ENCODE results near the gene RGS7. TPM values are rescaled to one million over a fixed set of nuclear protein-coding genes. Genes with fewer than 3 reads are reported as not detected.

RGS7 gene
- total RNA-seq, 2 donors from 2014 or later = 0.26 to 0.99 TPM

GRCh38 chr1:241355311-241356010 lies 1.5 kb downstream of the RGS7 start:
- no peak for TF ChIP-seq CTCF (IDR thresholded peaks at IDR 0.05)
- H3K36me3 ChIP-seq (replicated peaks in 1 of 2; ENCODE audit: insufficient read depth in 1 of 2, low read depth in 2 of 2) = no peaks in the 10 kb centered on the region
- no peak overlapping the region for H3K4me3 ChIP-seq
- no peak for DNase-seq
- intact Hi-C loops (cut with DNase I) = no loop called here
- 74 to 82% methylated on average over 11 of the region's 11 CpGs for WGBS, 2 donors
- no peaks in the 10 kb centered on the region for H3K27me3 ChIP-seq
- ATAC-seq = no peak
- no peaks in the 10 kb centered on the region for H3K9me3 ChIP-seq
- no peak overlapping the region for H3K27ac ChIP-seq
- peaks cover 9% of the 10 kb centered on the region for H3K4me1 ChIP-seq

- Histone ChIP-seq H3K36me3 (replicated peaks in 1 of 2; ENCODE audit: insufficient read depth in 1 of 2, low read depth in 2 of 2) (no peaks in the 10 kb centered on the region), H3K4me1 (peaks cover 9% of the 10 kb centered on the region), H3K27me3 (no peaks in the 10 kb centered on the region), H3K4me3 (no peak overlapping the region), H3K9me3 (no peaks in the 10 kb centered on the region), H3K27ac (no peak overlapping the region)
- ATAC-seq = no peak
- no peak for TF ChIP-seq POLR2A (IDR thresholded peaks at IDR 0.05)
- no peak for TF ChIP-seq CTCF (IDR thresholded peaks at IDR 0.05)
- DNase-seq = no peak
- WGBS, 2 donors = 78 to 81% methylated on average over 2 of the region's 2 CpGs
- intact Hi-C loops (cut with DNase I) = no loop called here
These were observed 4.6 kb downstream of the RGS7 start for GRCh38 chr1:241352401-241352800.

- no peak for ATAC-seq
- H3K27ac ChIP-seq = no peak overlapping the region
- WGBS, 2 donors = 58 to 61% methylated on average over 3 of the region's 3 CpGs
- no peaks in the 10 kb centered on the region for H3K36me3 ChIP-seq (replicated peaks in 1 of 2; ENCODE audit: insufficient read depth in 1 of 2, low read depth in 2 of 2)
- no peaks in the 10 kb centered on the region for H3K27me3 ChIP-seq
- no peak for DNase-seq
- peaks cover 5% of the 10 kb centered on the region for H3K4me1 ChIP-seq
- intact Hi-C loops (cut with DNase I) = no loop called here
- TF ChIP-seq CTCF (IDR thresholded peaks at IDR 0.05) = no peak
- no peak for TF ChIP-seq POLR2A (IDR thresholded peaks at IDR 0.05)
- no peaks in the 10 kb centered on the region for H3K9me3 ChIP-seq
- H3K4me3 ChIP-seq = no peak overlapping the region
These were observed 5.2 kb downstream of the RGS7 start for GRCh38 chr1:241351841-241352240.

GRCh38 chr1:241343956-241344355 lies 13.0 kb downstream of the RGS7 start:
- DNase-seq (no peak), ATAC-seq (no peak)
- H3K9me3 ChIP-seq = no peaks in the 10 kb centered on the region
- 31 to 33% methylated on average over 2 of the region's 2 CpGs for WGBS, 2 donors
- H3K27ac ChIP-seq = no peak overlapping the region
- intact Hi-C loops (cut with DNase I) = no loop called here
- TF ChIP-seq POLR2A (IDR thresholded peaks at IDR 0.05) = no peak
- no peak for TF ChIP-seq CTCF (IDR thresholded peaks at IDR 0.05)
- H3K36me3 ChIP-seq (replicated peaks in 1 of 2; ENCODE audit: insufficient read depth in 1 of 2, low read depth in 2 of 2) = no peaks in the 10 kb centered on the region
- H3K4me1 ChIP-seq = no peaks in the 10 kb centered on the region
- no peaks in the 10 kb centered on the region for H3K27me3 ChIP-seq
- H3K4me3 ChIP-seq = no peak overlapping the region

- 35 to 48% methylated on average over 1 of the region's 1 CpG for WGBS, 2 donors
- TF ChIP-seq POLR2A (IDR thresholded peaks at IDR 0.05) (no peak), CTCF (IDR thresholded peaks at IDR 0.05) (no peak)
- ATAC-seq (no peak), DNase-seq (no peak)
- H3K4me1 ChIP-seq = no peaks in the 10 kb centered on the region
- no peak overlapping the region for H3K27ac ChIP-seq
- no peaks in the 10 kb centered on the region for H3K9me3 ChIP-seq
- H3K4me3 ChIP-seq = no peak overlapping the region
- intact Hi-C loops (cut with DNase I) = no loop called here
- no peaks in the 10 kb centered on the region for H3K36me3 ChIP-seq (replicated peaks in 1 of 2; ENCODE audit: insufficient read depth in 1 of 2, low read depth in 2 of 2)
- no peaks in the 10 kb centered on the region for H3K27me3 ChIP-seq
These were observed 20.7 kb downstream of the RGS7 start for GRCh38 chr1:241336335-241336734.

Measured in body of pancreas (tissue), 4 donors.